ENCODE data around the gene TIMM17B. TPM values are rescaled to one million over a fixed set of nuclear protein-coding genes. Genes with fewer than 3 reads are reported as not detected.

TIMM17B gene
- total RNA-seq, 4 donors from 2014 or later, result 42.0 to 66.6 (median 47.1) TPM

DNA sequence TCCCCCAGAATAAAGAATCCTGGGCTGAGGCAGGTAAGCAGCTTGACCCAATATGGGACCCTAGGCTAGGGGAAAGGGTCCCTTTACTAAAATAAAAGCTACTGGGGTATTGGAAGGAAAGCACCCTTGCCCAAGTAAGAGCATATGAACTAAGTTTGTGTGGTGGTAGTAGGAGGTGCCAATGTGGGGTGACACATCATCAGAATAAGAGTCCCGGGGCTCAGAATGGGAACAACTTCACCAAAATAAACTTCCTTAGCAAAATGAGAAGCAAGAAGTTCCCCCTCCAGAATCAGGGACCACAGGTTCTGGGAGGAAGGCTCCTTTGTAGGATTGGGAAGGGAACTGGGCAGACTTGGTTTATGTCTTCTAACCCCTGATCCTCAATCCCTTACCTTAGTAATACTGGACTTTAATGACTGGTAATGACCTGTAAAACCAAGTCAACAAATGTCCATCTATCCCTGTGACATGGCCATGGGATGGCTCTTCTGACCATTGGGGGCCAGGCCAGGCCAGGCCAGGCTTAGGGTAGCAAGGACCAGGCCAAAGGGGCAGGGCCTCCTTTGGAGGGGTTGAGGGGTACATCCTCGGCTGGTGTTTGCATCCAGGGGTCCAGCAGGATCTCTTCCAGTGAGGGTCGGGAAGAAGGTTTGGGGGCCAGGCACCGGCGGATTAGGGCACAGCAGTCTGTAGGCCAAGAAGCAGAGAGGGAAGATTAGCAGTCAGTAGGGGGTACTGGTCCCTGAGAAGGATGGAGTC lies 16.2 kb upstream of the TIMM17B start:
- Histone ChIP-seq H3K27me3 (no peaks in the 10 kb centered on the region), H3K27ac (no peak overlapping the region), H3K4me3 (no peak overlapping the region), H3K9me3 (no peaks in the 10 kb centered on the region), H3K4me1 (peaks cover 0 to 29% (median 0%) of the 10 kb centered on the region in 4 donors), H3K36me3 (peaks cover 0 to 14% (median 0%) of the 10 kb centered on the region in 3 donors)
- TF ChIP-seq POLR2A (IDR thresholded peaks at IDR 0.05), result no peak
- WGBS, 2 donors, result 56 to 80% methylated on average over 1 to 5 of the region's 5 CpGs
- DNase-seq (ENCODE audit: low spot score in 2 of 2), result no peak

DNA sequence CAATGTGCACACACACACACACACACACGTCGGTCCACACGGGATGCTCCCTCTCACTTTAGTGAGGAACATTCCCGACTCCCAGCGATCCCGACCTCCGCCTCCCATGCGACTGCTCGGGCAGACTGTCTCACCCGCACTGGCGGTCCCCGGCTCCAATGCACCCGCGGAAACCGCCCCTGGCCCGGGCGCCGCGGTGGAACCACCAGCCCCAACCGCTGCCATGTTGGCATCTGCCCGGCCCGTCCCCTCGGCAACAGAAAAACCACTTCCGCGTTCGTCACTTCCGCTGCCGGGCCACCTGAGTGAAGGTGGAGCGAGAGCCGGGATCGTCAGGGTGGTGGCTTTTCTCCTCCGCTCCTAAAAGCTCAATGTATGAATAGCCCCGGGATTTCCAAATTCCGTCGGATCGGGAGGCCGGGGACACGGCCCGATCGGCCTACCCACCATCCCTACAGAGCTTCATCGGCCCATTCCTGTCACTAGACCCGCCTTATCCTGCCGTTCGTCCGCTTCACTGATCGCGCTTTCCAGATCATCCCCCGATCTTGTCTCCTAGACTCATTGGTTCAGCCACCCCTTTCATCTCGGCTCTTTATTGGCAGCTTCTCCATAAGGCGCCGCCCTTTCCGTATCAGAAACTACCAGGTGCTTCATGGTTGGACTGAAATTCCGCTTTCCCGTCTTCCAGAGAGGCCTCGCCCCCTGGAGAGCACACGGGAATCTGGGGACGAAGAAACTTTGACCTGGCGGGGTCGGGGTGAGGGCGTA lies 14.0 kb upstream of the TIMM17B start, which contains the start of gene SLC35A2:
TSS of gene SLC35A2 (minus strand) at position 235 of the 771 bp plus-strand sequence. CDS start at position 225, 10 bp downstream.
- 0 to 35% methylated on average over 21 to 47 of the region's 60 CpGs for WGBS, 2 donors
- H3K36me3 ChIP-seq, result peaks cover 0 to 17% (median 0%) of the 10 kb centered on the region in 3 donors
- peak within 1 kb of the TSS; percentile 43 to 77 (median 56) for H3K4me3 ChIP-seq
- H3K27me3 ChIP-seq, result no peaks in the 10 kb centered on the region
- H3K27ac ChIP-seq, result peak within 1 kb of the TSS; percentile 64 to 89 (median 78)
- TF ChIP-seq EP300 (IDR thresholded peaks at IDR 0.05) (peak in 1 of 2 donors; percentile 76), POLR2A (IDR thresholded peaks at IDR 0.05) (peak in 1 of 2 donors; percentile 56)
- TF ChIP-seq, protein P1, sequence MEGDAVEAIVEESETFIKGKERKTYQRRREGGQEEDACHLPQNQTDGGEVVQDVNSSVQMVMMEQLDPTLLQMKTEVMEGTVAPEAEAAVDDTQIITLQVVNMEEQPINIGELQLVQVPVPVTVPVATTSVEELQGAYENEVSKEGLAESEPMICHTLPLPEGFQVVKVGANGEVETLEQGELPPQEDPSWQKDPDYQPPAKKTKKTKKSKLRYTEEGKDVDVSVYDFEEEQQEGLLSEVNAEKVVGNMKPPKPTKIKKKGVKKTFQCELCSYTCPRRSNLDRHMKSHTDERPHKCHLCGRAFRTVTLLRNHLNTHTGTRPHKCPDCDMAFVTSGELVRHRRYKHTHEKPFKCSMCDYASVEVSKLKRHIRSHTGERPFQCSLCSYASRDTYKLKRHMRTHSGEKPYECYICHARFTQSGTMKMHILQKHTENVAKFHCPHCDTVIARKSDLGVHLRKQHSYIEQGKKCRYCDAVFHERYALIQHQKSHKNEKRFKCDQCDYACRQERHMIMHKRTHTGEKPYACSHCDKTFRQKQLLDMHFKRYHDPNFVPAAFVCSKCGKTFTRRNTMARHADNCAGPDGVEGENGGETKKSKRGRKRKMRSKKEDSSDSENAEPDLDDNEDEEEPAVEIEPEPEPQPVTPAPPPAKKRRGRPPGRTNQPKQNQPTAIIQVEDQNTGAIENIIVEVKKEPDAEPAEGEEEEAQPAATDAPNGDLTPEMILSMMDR (IDR thresholded peaks at IDR 0.05), result no peak
- H3K4me1 ChIP-seq, result peaks cover 0 to 17% (median 0%) of the 10 kb centered on the region in 4 donors
- H3K9me3 ChIP-seq, result no peaks in the 10 kb centered on the region
- DNase-seq (ENCODE audit: low spot score in 2 of 2), result peak; percentile 68 to 71

DNA sequence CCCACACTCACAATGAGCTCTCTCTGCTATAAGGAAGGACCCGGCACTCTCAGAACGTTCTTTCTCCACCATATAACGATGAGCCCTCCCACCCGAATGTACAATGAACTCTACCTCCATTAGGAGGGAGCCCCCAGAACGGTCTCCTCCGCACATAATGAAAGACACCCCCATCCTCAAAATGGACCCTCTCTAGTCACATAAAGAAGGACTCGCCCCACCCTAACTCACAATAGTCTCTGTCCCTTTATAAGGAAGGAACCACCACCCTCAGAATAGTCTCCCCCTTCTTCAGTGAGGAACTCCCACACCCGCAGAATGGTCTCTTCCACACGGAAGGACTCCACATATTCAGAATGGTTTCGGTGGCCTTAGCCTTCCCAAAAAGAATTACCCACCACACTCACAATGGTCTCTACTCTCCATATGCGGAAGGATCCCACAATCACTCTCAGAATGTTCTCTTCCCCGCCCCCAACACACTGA lies 13.4 kb upstream of the TIMM17B start:
- Histone ChIP-seq H3K9me3 (no peaks in the 10 kb centered on the region), H3K36me3 (peaks cover 0 to 23% (median 0%) of the 10 kb centered on the region in 3 donors), H3K4me1 (peaks cover 0 to 16% (median 0%) of the 10 kb centered on the region in 4 donors), H3K27ac (peak overlapping the region in 3 of 4 donors; percentile 19 to 89 (median 78)), H3K4me3 (peak overlapping the region; percentile 43 to 77 (median 56)), H3K27me3 (no peaks in the 10 kb centered on the region)
- no peak for DNase-seq (ENCODE audit: low spot score in 2 of 2)
- WGBS, 2 donors, result 0 to 36% methylated on average over 8 to 12 of the region's 12 CpGs
- TF ChIP-seq POLR2A (IDR thresholded peaks at IDR 0.05) (no peak), EP300 (IDR thresholded peaks at IDR 0.05) (no peak)
- TF ChIP-seq, protein P1 (IDR thresholded peaks at IDR 0.05), result no peak

DNA sequence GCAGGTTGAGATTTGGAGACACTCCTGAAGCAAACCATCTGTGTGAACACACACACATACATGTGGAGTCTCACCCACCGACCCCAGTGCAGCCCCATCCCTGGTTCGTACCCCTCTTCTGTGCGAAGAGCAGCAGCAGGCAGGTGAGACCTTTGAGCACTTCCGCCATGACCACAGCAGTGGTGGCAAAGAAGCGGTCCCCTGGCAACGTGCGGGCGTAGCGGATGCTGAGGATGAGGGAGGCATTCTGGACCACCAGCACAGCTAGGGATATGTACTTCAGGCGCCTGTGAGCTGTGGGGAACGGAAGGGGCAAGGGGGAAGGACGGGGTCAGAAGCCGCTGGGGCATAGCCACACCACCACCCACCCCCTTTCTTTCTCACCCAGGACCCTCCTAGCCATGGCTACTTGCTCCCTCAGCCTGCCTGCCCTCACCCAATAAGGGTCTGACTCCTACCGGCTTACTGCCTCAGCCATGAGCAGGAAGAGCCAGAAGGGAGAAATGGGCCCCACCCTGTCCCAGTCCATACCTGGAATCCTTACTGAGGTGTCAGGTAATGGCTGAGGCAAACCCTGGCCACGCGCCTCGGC lies 12.2 kb upstream of the TIMM17B start:
- Histone ChIP-seq H3K27me3 (no peaks in the 10 kb centered on the region), H3K4me1 (peaks cover 0 to 16% (median 0%) of the 10 kb centered on the region in 4 donors), H3K4me3 (no peak overlapping the region), H3K9me3 (no peaks in the 10 kb centered on the region), H3K27ac (no peak overlapping the region), H3K36me3 (peaks cover 0 to 31% (median 0%) of the 10 kb centered on the region in 3 donors)
- WGBS, 2 donors, result 85 to 87% methylated on average over 13 to 17 of the region's 17 CpGs
- TF ChIP-seq, protein P1 (IDR thresholded peaks at IDR 0.05), result no peak
- no peak for TF ChIP-seq EP300 (IDR thresholded peaks at IDR 0.05)
- TF ChIP-seq POLR2A (IDR thresholded peaks at IDR 0.05), result no peak
- no peak for DNase-seq (ENCODE audit: low spot score in 2 of 2)

DNA sequence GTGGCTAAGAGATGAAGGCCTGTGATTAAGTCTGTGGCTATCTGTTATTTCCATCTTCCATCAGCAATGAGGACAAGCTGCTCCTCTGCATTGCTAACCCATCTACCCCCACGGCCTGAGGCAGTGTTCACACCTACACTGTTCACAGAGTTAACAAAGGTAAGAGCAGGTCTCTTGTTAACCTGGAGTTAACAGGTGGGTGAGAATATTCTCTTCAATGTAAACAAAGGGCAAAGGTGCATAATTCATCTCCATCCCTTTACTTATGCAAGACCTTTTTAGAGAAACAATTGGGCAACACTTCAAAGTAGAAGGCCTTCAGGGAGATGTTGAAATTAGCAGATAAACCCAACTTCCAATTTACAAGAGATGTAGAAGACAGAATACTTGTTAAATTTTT lies 11.0 kb upstream of the TIMM17B start:
- no peak for TF ChIP-seq POLR2A (IDR thresholded peaks at IDR 0.05)
- no peak for TF ChIP-seq EP300 (IDR thresholded peaks at IDR 0.05)
- TF ChIP-seq, protein P1 (IDR thresholded peaks at IDR 0.05), result no peak
- no peak overlapping the region for H3K4me3 ChIP-seq
- peaks cover 0 to 31% (median 0%) of the 10 kb centered on the region in 3 donors for H3K36me3 ChIP-seq
- H3K4me1 ChIP-seq, result peaks cover 0 to 16% (median 0%) of the 10 kb centered on the region in 4 donors
- H3K27ac ChIP-seq, result no peak overlapping the region
- whole genome bisulfite sequencing, 2 donors, result 45 to 86% methylated on average over 1 of the region's 1 CpG
- no peak for DNase-seq (ENCODE audit: low spot score in 2 of 2)
- no peaks in the 10 kb centered on the region for H3K9me3 ChIP-seq
- no peaks in the 10 kb centered on the region for H3K27me3 ChIP-seq

Measured in tibial nerve (tissue), 4 donors.